Brain microvascular endothelial cell (primary cell): ENCODE data around the gene BBS9.

Experiments used
- DNase-seq: peaks from one replicate; pipeline ENCODE4 v3.0.0-alpha.2; 2020
- H3K27ac ChIP-seq: fragments of 250-450 bp; sonication (Bioruptor Pico); 2 replicates; pipeline ENCODE4 v1.5.1; 2020; ENCODE audit warnings: mild to moderate bottlenecking, moderate library complexity
- H3K27me3 ChIP-seq: fragments of 250-450 bp; sonication (Bioruptor Pico); replicated peaks from 2 replicates; pipeline ENCODE4 v1.5.1; 2020; ENCODE audit warnings: mild to moderate bottlenecking
- H3K36me3 ChIP-seq: fragments of 250-450 bp; sonication (Bioruptor Pico); replicated peaks from 2 replicates; pipeline ENCODE4 v1.5.1; 2020; ENCODE audit warnings: mild to moderate bottlenecking
- H3K4me3 ChIP-seq: 2 replicates; pipeline ENCODE4 v1.5.1; 2011; ENCODE audit warnings: low read depth, mild to moderate bottlenecking, control low read depth, low read length, moderate library complexity
- CTCF ChIP-seq: IDR thresholded peaks from 2 replicates; pipeline ENCODE4 v1.5.1; 2011; ENCODE audit warnings: low read depth, mild to moderate bottlenecking, moderate library complexity, low read length, control low read depth, inconsistent platforms; ENCODE audit errors: missing control alignments
- in situ Hi-C: cut with HindIII; loops from 2 replicates; pipeline ENCODE4 v1.10.0; 2017; ENCODE audit warnings: low sequenced_read_pairs, low pct_ligation_motif_present

BBS9 gene

GRCh38 chr7:33356336-33356735, 227.0 kb downstream of the BBS9 start:
- Histone ChIP-seq H3K27ac (no peak overlapping the region), H3K4me3 (no peak overlapping the region), H3K27me3 (no peaks in the 10 kb centered on the region), H3K36me3 (no peaks in the 10 kb centered on the region)
- TF ChIP-seq CTCF, result no peak
- no peak for DNase-seq
- in situ Hi-C loops, result no loop called here

GRCh38 chr7:33357846-33358245, 228.5 kb downstream of the BBS9 start:
- DNase-seq, result no peak
- in situ Hi-C loops, result no loop called here
- Histone ChIP-seq H3K4me3 (no peak overlapping the region), H3K27me3 (no peaks in the 10 kb centered on the region), H3K36me3 (no peaks in the 10 kb centered on the region), H3K27ac (no peak overlapping the region)
- TF ChIP-seq CTCF, result no peak

- DNase-seq, result no peak
- Histone ChIP-seq H3K27ac (no peak overlapping the region), H3K27me3 (no peaks in the 10 kb centered on the region), H3K36me3 (no peaks in the 10 kb centered on the region), H3K4me3 (no peak overlapping the region)
- no peak for TF ChIP-seq CTCF
- in situ Hi-C loops, result no loop called here
Measured at GRCh38 chr7:33369888-33370287, 240.5 kb downstream of the BBS9 start.

- no peak overlapping the region for H3K4me3 ChIP-seq
- no peaks in the 10 kb centered on the region for H3K36me3 ChIP-seq
- DNase-seq, result no peak
- no peaks in the 10 kb centered on the region for H3K27me3 ChIP-seq
- in situ Hi-C loops, result no loop called here
- H3K27ac ChIP-seq, result no peak overlapping the region
- no peak for TF ChIP-seq CTCF
Measured at GRCh38 chr7:33373195-33373594, 243.8 kb downstream of the BBS9 start.

- Histone ChIP-seq H3K27me3 (no peaks in the 10 kb centered on the region), H3K27ac (no peak overlapping the region), H3K4me3 (no peak overlapping the region), H3K36me3 (no peaks in the 10 kb centered on the region)
- no peak for DNase-seq
- no peak for TF ChIP-seq CTCF
- in situ Hi-C loops, result no loop called here
Measured at GRCh38 chr7:33379891-33380525, 250.6 kb downstream of the BBS9 start.

GRCh38 chr7:33388332-33388731, 259.0 kb downstream of the BBS9 start:
- in situ Hi-C loops, result no loop called here
- TF ChIP-seq CTCF, result no peak
- DNase-seq, result no peak
- Histone ChIP-seq H3K4me3 (no peak overlapping the region), H3K27ac (peak overlapping the region; percentile 37), H3K27me3 (no peaks in the 10 kb centered on the region), H3K36me3 (no peaks in the 10 kb centered on the region)
